ENCODE data around the gene PNPLA7. TPM values are rescaled to one million over a fixed set of nuclear protein-coding genes. Genes with fewer than 3 reads are reported as not detected.

Gene PNPLA7
- total and polyA plus RNA-seq, 7 donors: 1.2 to 22.3 (median 7.7) TPM

- no peak for ATAC-seq
- 81 to 87% (median 81%) methylated on average over 20 to 21 of the region's 21 CpGs for WGBS, 3 donors
These were observed 118.7 kb downstream of the PNPLA7 start for GRCh38 chr9:137431416-137431931.

GRCh38 chr9:137430723-137431415, 119.3 kb downstream of the PNPLA7 start:
- TF ChIP-seq CTCF (IDR thresholded peaks at IDR 0.05): no peak
- ATAC-seq (no peak), DNase-seq (peak; percentile 9 to 49)
- 67 to 69% (median 69%) methylated on average over 26 to 27 of the region's 27 CpGs for WGBS, 3 donors
- H3K4me3 ChIP-seq: no peak overlapping the region
- H3K27ac ChIP-seq: no peak overlapping the region
- no peaks in the 10 kb centered on the region for H3K9me3 ChIP-seq
- no peaks in the 10 kb centered on the region for H3K27me3 ChIP-seq (ENCODE audit: insufficient read depth in 3 of 3, low read length in 2 of 3)
- H3K4me1 ChIP-seq: no peaks in the 10 kb centered on the region
- H3K36me3 ChIP-seq (ENCODE audit: insufficient read depth in 1 of 2, low read depth in 1 of 2): peaks cover 0 to 4% of the 10 kb centered on the region in 2 donors
- intact Hi-C loops (cut with DNase I): no loop called here

More at GRCh38 chr9:137431416-137431931, 118.7 kb downstream of the PNPLA7 start:
- TF ChIP-seq CTCF (IDR thresholded peaks at IDR 0.05): no peak
- H3K4me3 ChIP-seq: no peak overlapping the region
- peaks cover 4% of the 10 kb centered on the region for H3K4me1 ChIP-seq
- intact Hi-C loops (cut with DNase I): no loop called here
- H3K36me3 ChIP-seq (ENCODE audit: insufficient read depth in 1 of 2, low read depth in 1 of 2): peaks cover 0 to 4% of the 10 kb centered on the region in 2 donors
- H3K27me3 ChIP-seq (ENCODE audit: insufficient read depth in 3 of 3, low read length in 2 of 3): no peaks in the 10 kb centered on the region
- H3K27ac ChIP-seq: no peak overlapping the region
- peak; percentile 9 to 48 for DNase-seq
- H3K9me3 ChIP-seq: no peaks in the 10 kb centered on the region

GRCh38 chr9:137429974-137430722, 120.1 kb downstream of the PNPLA7 start:
- Histone ChIP-seq H3K36me3 (ENCODE audit: insufficient read depth in 1 of 2, low read depth in 1 of 2) (peaks cover 0 to 4% of the 10 kb centered on the region in 2 donors), H3K4me1 (peaks cover 3% of the 10 kb centered on the region), H3K4me3 (no peak overlapping the region), H3K27ac (no peak overlapping the region), H3K27me3 (ENCODE audit: insufficient read depth in 3 of 3, low read length in 2 of 3) (no peaks in the 10 kb centered on the region), H3K9me3 (no peaks in the 10 kb centered on the region)
- intact Hi-C loops (cut with DNase I): no loop called here
- DNase-seq (peak; percentile 11 to 61), ATAC-seq (peak; percentile 43 to 57 (median 50))
- no peak for TF ChIP-seq CTCF (IDR thresholded peaks at IDR 0.05)
- whole genome bisulfite sequencing, 3 donors: 41 to 51% (median 47%) methylated on average over 28 to 34 of the region's 34 CpGs

GRCh38 chr9:137429546-137429890, 120.7 kb downstream of the PNPLA7 start:
- Histone ChIP-seq H3K4me1 (peaks cover 10% of the 10 kb centered on the region), H3K9me3 (no peaks in the 10 kb centered on the region), H3K27me3 (ENCODE audit: insufficient read depth in 3 of 3, low read length in 2 of 3) (no peaks in the 10 kb centered on the region), H3K27ac (no peak overlapping the region), H3K4me3 (no peak overlapping the region), H3K36me3 (ENCODE audit: insufficient read depth in 1 of 2, low read depth in 1 of 2) (peaks cover 0 to 4% of the 10 kb centered on the region in 2 donors)
- TF ChIP-seq CTCF (IDR thresholded peaks at IDR 0.05): no peak
- DNase-seq (peak in 1 of 2 donors; percentile 10), ATAC-seq (no peak)
- WGBS, 3 donors: 75 to 78% (median 76%) methylated on average over 10 to 14 of the region's 14 CpGs
- intact Hi-C loops (cut with DNase I): no loop called here

Measured in psoas muscle (tissue), 8 donors.